ENCODE data around the gene DRICH1. TPM values are rescaled to one million over a fixed set of nuclear protein-coding genes. Genes with fewer than 3 reads are reported as not detected.
A peak's percentile ranks its signal among the peaks of the same experiment; 100 is the strongest.

The DRICH1 gene
- total and polyA plus RNA-seq, 2 of the 8 experiments (the other 6 are each of a cell fraction or from before 2014, with no cell fraction given): 0.21 to 0.28 TPM

GRCh38 chr22:23591846-23592245, 40.3 kb downstream of the DRICH1 start:
- Histone ChIP-seq H3K4me2 (ENCODE audit: insufficient read depth in 1 of 2, low read depth in 2 of 2, low read length in 2 of 2) (no peak overlapping the region), H3K4ac (replicated peaks; ENCODE audit: insufficient read length, low read depth, low read length) (no peak overlapping the region), H3K9me3 (ENCODE audit: insufficient read depth in 2 of 2, low read depth in 1 of 2, low read length in 1 of 2) (no peaks in the 10 kb centered on the region), H2BK5ac (ENCODE audit: low read depth, low read length) (no peak overlapping the region), H4K91ac (replicated peaks; ENCODE audit: insufficient read length, low read length) (no peak overlapping the region), H3K56ac (replicated peaks; ENCODE audit: insufficient read length, low read depth, low read length) (no peak overlapping the region), H3K9ac (replicated peaks in 1 of 4; ENCODE audit: extremely low read depth in 1 of 4, low read depth in 3 of 4, low read length in 3 of 4) (no peak overlapping the region), H4K8ac (ENCODE audit: extremely low read depth, insufficient read depth, low read length) (no peak overlapping the region), H3K36me3 (ENCODE audit: control insufficient read depth in 2 of 4, insufficient read depth in 4 of 4, low read length in 3 of 4) (no peaks in the 10 kb centered on the region), H3K4me3 (ENCODE audit: extremely low read depth in 1 of 4, insufficient read depth in 2 of 4, low read depth in 3 of 4, low read length in 4 of 4) (no peak overlapping the region), H4K5ac (ENCODE audit: insufficient read length, low read depth, low read length) (no peak overlapping the region), H2BK15ac (ENCODE audit: low read length) (peak overlapping the region; percentile 53; the same call in 1 of the 2 replicates), H4K20me1 (replicated peaks in 1 of 2; ENCODE audit: control insufficient read depth in 1 of 2, insufficient read depth in 2 of 2, low read length in 2 of 2) (peaks cover 0 to 1% of the 10 kb centered on the region in 2 experiments), H2AK5ac (ENCODE audit: low read depth, low read length) (no peak overlapping the region), H3K23me2 (ENCODE audit: low read depth, low read length) (no peaks in the 10 kb centered on the region), H3K18ac (ENCODE audit: extremely low read depth, low read length) (peak overlapping the region; percentile 7; the same call in 1 of the 2 replicates), H2AFZ (ENCODE audit: low read length) (no peak overlapping the region), H3K27ac (ENCODE audit: low read depth, low read length) (no peak overlapping the region), H2BK20ac (ENCODE audit: low read length) (no peak overlapping the region), H3K79me2 (ENCODE audit: control insufficient read depth in 1 of 2, insufficient read depth in 2 of 2, low read length in 2 of 2) (no peaks in the 10 kb centered on the region), H3K23ac (ENCODE audit: insufficient read length) (no peak overlapping the region), H3K14ac (ENCODE audit: insufficient read length) (no peak overlapping the region), H3K79me1 (ENCODE audit: low read depth, low read length) (no peaks in the 10 kb centered on the region), H2BK12ac (ENCODE audit: low read depth, low read length) (peak overlapping the region; percentile 68), H3K27me3 (replicated peaks in 1 of 4; ENCODE audit: control insufficient read depth in 3 of 4, extremely low read depth in 1 of 4, insufficient read depth in 3 of 4, low read length in 3 of 4) (no peaks in the 10 kb centered on the region; a peak in 1 of 7 replicates), H2BK120ac (replicated peaks; ENCODE audit: low read depth, low read length) (no peak overlapping the region), H3K4me1 (replicated peaks in 1 of 4; ENCODE audit: control insufficient read depth in 3 of 4, insufficient read depth in 4 of 4, low read length in 3 of 4) (peaks cover 0 to 6% (median 4%) of the 10 kb centered on the region in 4 experiments; a peak in 4 of 7 replicates)
- CTCF ChIA-PET (ENCODE audit: partially characterized antibody): interaction anchor here (0.6 to 4.9 kb wide), 31 partner anchors 7 to 296 kb away, joined by 3 to 23 read pairs (median 6); partner anchors contain the start of gene IGLL1
- FAIRE-seq (no peak), DNase-seq (ENCODE audit: low read depth in 1 of 2, low spot score in 2 of 2) (no peak)
- 93% methylated on average over 7 of the region's 7 CpGs; no CpG with 5 or more reads in 1 of the 2 experiments for WGBS, 2 experiments (ENCODE audit: extremely low coverage in 1 of 2, insufficient coverage in 1 of 2, insufficient read length in 1 of 2, insufficient replicate concordance in 2 of 2, low coverage in 1 of 2, low lambda C conversion rate in 2 of 2, missing lambda C conversion rate in 1 of 2)
- POLR2A ChIA-PET (ENCODE audit: partially characterized antibody): interaction anchor here (1.2 kb wide), 1 partner anchor 95 kb away, joined by 3 read pairs; no protein-coding TSS in a partner anchor
- no peak for TF ChIP-seq POLR2A (IDR thresholded peaks at IDR 0.05; ENCODE audit: control extremely low read depth in 1 of 2, low read depth in 2 of 2, low read length in 2 of 2)
- TF ChIP-seq CTBP2 (IDR thresholded peaks at IDR 0.05; ENCODE audit: borderline replicate concordance, insufficient read depth, insufficient read length, low read length): no peak
- TF ChIP-seq BRCA1 (IDR thresholded peaks at IDR 0.05; ENCODE audit: low read depth, low read length): no peak

All from H1 (cell line).